Right lobe of liver (tissue), 6 donors: Measurements from ENCODE around the gene PRM1. TPM values are rescaled to one million over a fixed set of nuclear protein-coding genes. Genes with fewer than 3 reads are reported as not detected.

Experiments
- ATAC-seq, 4 donors: fragments of 200-7000 bp; cut with Tn5 transposase; one replicate each; pipeline ENCODE4 v1.9.1; 2020; ENCODE audit warnings: mild to moderate bottlenecking in 4 of 4, moderate library complexity in 4 of 4
- DNase-seq, 3 donors: peaks; one replicate each; pipeline ENCODE4 v3.0.0-alpha.2; 2020
- H3K27ac ChIP-seq, 3 donors: fragments of 200-600 bp; one replicate each; pipeline ENCODE4 v1.8.0; 2022
- H3K27me3 ChIP-seq, 2 donors: fragments of 200-600 bp; one replicate each; pipeline ENCODE4 v1.8.0; 2022
- H3K36me3 ChIP-seq, 4 donors: fragments of 200-600 bp; sonication (generic) in 1 of 4; one replicate each; pipeline versions ENCODE4 v1.5.1 to v1.8.0; 2017 to 2022; ENCODE audit warnings: control low read depth in 1 of 4
- H3K4me1 ChIP-seq, 4 donors: fragments of 200-600 bp; sonication (generic) in 1 of 4; one replicate each; pipeline versions ENCODE4 v1.5.1 to v1.8.0; 2017 to 2022; ENCODE audit warnings: control low read depth in 1 of 4
- H3K4me3 ChIP-seq, 3 donors: fragments of 200-600 bp; one replicate each; pipeline ENCODE4 v1.8.0; 2022
- H3K9me3 ChIP-seq, 4 donors: fragments of 200-600 bp; sonication (generic) in 1 of 4; one replicate each; pipeline versions ENCODE4 v1.5.1 to v1.8.0; 2017 to 2022; ENCODE audit warnings: control low read depth in 1 of 4
- CTCF ChIP-seq, 4 donors: fragments of 200-600 bp in 3 of 4; fragments of 450-650 bp in 1 of 4; IDR thresholded peaks; one replicate each; pipeline versions ENCODE4 v1.5.1 to v1.8.0; 2016 to 2022; ENCODE audit warnings: antibody characterized with exemption in 4 of 4, mild to moderate bottlenecking in 2 of 4
- POLR2A ChIP-seq: fragments of 450-650 bp; IDR thresholded peaks from one replicate; pipeline ENCODE4 v1.6.1; 2017; ENCODE audit warnings: antibody characterized with exemption, mild to moderate bottlenecking
- WGBS: methylation state at CpG from one replicate; pipeline ENCODE4 v1.1.6; 2018; ENCODE audit warnings: low coverage, low lambda C conversion rate; ENCODE audit not compliant: insufficient coverage; ENCODE audit errors: missing lambda C conversion rate; 5-methylcytosine and 5-hydroxymethylcytosine counted together
- intact Hi-C, 2 donors: fragments of 100-400 bp; cut with DNase I; formaldehyde crosslinking; loops; one replicate each; pipeline versions ENCODE4 v1.11.2 to v1.14.1; 2022
- microRNA-seq, 2 donors: library from miRNA; unstranded; fragments of <30 nt; microRNA quantifications; one replicate each; pipeline ENCODE4, GENCODE V29; 2019 to 2020
- small RNA-seq, 2 experiments: library from RNA; depleted of rRNA; stranded (forward); fragments of <200 nt; gene quantifications; one replicate each; pipeline ENCODE3, GENCODE V24; 2016
- total RNA-seq, 6 experiments: library from RNA; depleted of rRNA in 2 of 6; stranded (reverse); fragments of >200 nt in 2 of 6; fragmentation: NEBNext Ultra II Directional in 3 of 6; extraction: Animal tissue kit (Norgen Biotek cat#: 25700) in 3 of 6; gene quantifications; one replicate each; pipeline versions ENCODE4 v1.1.0 to v1.2.4, GENCODE V29; 2016 to 2023
- donor health status: DM: no; HTN: yes; CAD: no.
- donor health status: DM: no; HTN: no; CAD: no.
- donor health status: DM: no; HTN: no; CAD: no.
- donor health status: DM: no; HTN: yes; CAD: no.
- donor health status: DM: no; HTN: yes; CAD: no.

Gene PRM1
- total RNA-seq, 6 experiments from 2014 or later, result not detected

- peak in 1 of 4 donors; percentile 29 for ATAC-seq
- intact Hi-C loops, result no loop called here
- Histone ChIP-seq H3K36me3 (no peaks in the 10 kb centered on the region), H3K4me3 (no peak overlapping the region), H3K4me1 (peaks cover 0 to 20% (median 4%) of the 10 kb centered on the region in 4 donors), H3K9me3 (no peaks in the 10 kb centered on the region), H3K27ac (no peak overlapping the region), H3K27me3 (no peaks in the 10 kb centered on the region)
- no peak for DNase-seq
- WGBS, result 65% methylated on average over 7 of the region's 10 CpGs
- no peak for TF ChIP-seq CTCF (IDR thresholded peaks at IDR 0.05)
- TF ChIP-seq POLR2A, result no peak
Measured at GRCh38 chr16:11231367-11231970, 49.7 kb downstream of the PRM1 start.

Small RNA genes within 50 kb of the gene (microRNA-seq; reads per million reads assigned to microRNA genes)
- gene MIR548H2, result 0 reads per million in 2 donors

Small RNA genes within 50 kb of the gene (small RNA-seq; reads per million reads assigned to genes)
- gene MIR548H2 (0 reads per million in 2 experiments), gene RF00019 (0 reads per million in 2 experiments), gene RF00554 (0 reads per million in 2 experiments)

Other genes starting within 250 kb of the PRM1 start
- gene SOCS1, start 25.1 kb downstream of the PRM1 start, total RNA-seq, result 10 to 100 TPM in 3 of 6 experiments, 1 to 10 TPM in 2, under 1 TPM in 1; 0.88 to 26.6 (median 10.9) TPM
- not detected for gene TNP2, start 12.0 kb downstream of the PRM1 start, total RNA-seq
- not detected for gene PRM3, start 7.7 kb downstream of the PRM1 start, total RNA-seq
- not detected for gene PRM2, start 4.8 kb downstream of the PRM1 start, total RNA-seq
- gene RMI2, start 64.1 kb upstream of the PRM1 start, total RNA-seq, result 1 to 10 TPM in 3 of 6 experiments, under 1 TPM in 3; 0.37 to 2.9 (median 1.0) TPM